GM18499 (cell line): ENCODE data around the gene MSH2.

Experiments
- ATAC-seq: cut with Tn5 transposase; IDR thresholded peaks from one replicate; pipeline ENCODE4 v1.9.1; 2021; ENCODE audit warnings: moderate number of reproducible peaks; ENCODE audit not compliant: insufficient read depth, unreplicated experiment

Gene MSH2

DNA sequence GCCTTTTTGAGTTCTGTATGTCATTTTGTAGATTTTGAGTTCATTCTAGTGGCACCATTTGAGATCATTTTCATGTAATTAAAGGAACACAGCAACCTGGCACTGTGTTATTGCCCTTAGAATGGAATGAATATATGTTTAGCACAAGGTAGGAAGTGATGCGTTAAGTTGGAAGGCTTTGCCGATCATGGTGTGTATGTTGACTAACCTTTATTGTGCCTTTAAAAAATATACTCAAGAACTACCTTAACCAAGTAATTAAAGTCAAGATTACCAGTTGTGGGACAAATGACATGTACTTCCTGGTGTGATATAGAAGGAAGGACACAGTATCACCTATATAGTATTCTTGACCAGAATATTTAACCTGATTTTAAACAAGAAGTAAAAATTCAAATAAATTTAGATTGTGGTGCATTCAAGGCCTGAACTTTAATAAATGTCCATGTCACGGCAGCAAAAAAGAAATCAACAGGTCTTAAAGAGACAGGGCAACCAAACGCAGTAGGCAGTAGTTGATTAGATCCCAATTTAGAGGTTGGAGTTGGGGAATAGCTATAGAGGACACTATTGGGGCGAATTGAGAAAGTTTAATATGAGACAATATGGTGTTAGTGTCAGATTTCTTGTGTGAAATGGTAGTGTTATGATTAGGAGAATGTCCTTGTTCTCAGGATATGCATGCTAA lies 68.6 kb downstream of the MSH2 start:
- ATAC-seq = no peak

GRCh38 chr2:47479863-47480262 lies 76.9 kb downstream of the MSH2 start:
- no peak for ATAC-seq

DNA sequence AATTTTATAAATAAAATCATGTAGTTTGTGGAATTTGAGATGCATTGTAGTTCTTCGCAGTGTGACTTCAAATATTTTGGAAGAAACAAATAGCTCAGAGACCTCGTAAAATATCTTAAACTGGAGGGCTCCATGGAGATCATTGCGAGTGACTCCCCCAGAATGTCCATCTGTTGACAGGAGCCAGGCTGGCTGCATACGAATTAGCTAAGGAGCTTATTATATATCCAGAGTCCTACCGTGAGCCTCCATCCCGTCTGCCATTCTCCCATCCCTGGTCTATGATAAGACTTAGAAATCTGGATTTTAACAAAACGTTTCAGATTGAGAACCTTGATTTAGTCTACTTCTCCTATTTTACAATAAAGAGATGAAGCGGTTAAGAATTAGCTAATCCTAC lies 80.2 kb downstream of the MSH2 start:
- no peak for ATAC-seq

DNA sequence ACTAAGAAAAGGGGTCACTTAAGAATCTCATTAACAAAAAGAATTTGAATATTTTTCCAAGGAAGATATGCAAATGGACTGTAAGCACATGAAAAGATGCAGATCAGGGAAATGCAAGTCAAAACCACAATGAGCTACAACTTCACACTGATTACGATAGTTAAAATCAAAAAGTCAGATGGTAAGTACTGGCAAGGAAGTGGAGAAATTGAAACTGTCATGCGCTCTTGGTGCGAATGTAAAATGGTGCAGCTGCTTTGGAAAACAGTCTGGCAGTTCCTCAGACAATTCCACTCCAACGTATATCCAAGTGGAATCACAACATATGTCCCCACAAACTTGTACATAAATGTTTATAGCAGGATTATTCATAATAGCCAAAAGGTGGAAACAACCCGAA lies 81.4 kb downstream of the MSH2 start:
- no peak for ATAC-seq

GRCh38 chr2:47485177-47485576 lies 82.2 kb downstream of the MSH2 start:
- no peak for ATAC-seq

DNA sequence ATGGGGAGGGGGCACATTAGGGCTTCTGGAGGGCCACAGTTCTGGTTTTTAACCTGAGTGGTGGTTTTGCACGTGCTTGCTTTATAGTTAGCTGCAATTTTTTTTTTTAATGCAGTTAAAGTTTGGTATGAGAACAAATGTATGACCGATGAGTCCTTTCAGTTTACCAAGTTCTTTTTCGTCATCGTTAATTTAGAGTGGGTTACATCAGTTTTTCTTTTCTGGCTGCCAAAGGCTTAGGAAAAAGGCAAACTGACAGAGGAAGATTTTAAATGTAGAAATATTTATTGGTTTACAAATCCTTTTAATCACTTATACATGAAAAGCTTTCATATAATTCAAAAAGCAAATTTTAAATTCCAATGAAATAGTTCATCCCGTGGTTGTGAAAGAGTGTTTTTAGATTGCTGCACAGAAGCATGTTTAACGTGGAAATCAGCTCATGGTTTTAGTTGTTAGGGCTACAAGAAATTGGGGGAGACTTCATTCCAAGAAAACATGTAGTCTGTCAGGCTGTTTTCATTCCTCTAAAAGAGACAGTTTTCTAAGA lies 82.9 kb downstream of the MSH2 start:
- ATAC-seq = no peak

DNA sequence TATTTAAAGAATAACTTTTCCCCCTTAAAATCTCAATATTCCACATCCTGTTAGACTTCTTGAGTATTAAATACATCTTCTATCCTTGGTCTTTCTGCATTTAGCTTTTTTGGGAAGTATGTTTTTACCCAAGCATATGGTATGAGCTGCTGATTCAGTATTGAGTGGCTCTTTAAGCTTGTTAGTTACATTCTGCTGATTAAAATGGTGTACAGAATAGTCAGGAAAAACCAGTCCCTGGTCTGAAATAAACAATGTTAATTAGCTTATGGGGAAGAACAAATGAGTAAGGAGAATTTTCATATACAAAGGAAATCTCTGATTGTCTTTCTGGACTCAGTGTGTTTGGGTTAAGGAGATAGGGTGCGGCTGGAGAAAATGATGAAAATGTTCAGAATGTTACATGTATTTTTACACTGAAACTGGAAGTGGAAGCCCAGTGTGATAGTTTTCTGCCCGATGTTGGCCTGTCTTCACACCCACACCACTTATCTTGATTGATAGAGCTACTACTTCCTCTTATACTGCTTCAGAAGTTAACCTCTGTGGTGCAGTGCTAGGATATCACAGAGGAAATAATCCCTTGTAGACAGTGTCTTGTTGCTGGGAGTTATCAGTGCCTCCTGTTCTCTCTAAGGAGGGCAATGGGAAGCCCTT lies 84.0 kb downstream of the MSH2 start:
- peak; percentile 82 for ATAC-seq

GRCh38 chr2:47487498-47487875 lies 84.5 kb downstream of the MSH2 start:
- no peak for ATAC-seq

DNA sequence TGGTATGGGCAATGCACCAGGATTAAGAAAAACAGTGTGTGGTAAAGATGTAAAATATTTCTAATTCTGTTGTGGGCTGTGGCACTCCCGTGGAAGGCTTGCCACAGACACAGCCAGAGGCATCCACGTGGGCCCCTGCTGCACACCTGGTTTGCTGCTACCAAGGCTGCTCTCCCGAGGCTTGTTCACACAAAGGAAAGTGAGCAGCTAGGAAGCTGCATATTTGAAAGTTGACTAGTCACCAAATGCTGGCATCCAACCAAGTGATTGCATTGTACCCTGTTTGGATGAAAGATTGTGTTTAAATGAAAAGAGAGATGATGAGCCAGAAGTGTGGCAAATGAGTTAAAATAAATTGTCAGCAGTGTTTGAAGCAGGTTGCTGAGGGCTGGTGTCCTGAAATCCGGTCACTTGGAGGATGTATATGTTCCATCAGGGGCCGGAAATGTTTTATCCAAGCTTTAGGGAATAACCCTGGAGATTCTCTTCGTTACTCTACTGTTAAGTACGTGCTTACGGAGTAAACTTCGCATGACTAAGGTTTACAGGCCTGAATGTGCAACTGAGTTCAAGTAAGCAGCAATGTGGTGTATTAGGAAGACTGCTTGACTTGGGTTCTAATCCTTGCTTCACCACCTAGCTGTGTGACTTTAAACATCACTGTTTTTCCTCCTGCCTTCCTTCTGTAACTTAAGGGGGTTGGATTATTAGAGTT lies 86.1 kb downstream of the MSH2 start:
- no peak for ATAC-seq

- no peak for ATAC-seq
Measured at GRCh38 chr2:47490406-47490805, 87.5 kb downstream of the MSH2 start.

- no peak for ATAC-seq
Measured at GRCh38 chr2:47493317-47494035, 90.5 kb downstream of the MSH2 start.

DNA sequence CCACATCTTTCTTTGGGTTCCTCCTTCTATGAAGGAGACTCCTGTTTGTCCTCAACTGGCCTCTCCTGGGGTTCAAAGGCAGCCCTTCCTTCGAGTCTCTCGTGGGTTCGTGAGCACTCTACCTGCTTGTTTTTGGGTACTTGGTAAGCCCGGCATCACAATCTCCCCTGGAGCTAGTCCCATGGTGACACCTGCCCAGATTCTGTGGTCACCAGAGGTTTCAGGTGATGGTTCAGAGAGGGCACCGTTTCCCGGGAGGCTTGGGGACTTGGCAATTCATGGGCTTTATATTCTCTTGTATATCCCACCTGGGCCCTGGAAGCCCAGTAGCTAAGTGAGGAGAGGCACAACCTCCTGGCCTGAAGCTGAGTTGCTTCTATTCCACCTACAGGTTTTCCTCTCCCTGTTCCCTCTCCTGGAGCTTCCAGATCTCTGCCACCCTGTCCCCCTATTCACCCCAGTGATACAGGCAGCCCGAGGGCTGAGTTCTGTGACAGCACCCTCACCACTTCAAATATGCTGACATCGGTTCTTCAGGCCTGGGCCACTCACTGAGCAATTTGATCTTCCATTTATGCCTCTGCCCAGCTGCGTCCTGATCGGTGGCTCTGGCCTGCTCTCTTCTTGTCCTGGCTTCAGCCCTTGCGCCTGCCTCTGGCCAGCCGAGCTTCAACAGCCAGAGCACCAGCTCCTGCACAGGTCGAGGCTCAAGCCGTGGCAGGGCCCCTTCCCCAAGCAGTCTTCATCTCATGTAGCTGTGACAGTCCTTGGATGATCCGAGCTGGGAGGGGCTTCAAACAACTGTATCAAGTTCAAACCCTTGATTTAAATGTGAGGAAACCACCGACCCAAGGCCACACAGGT lies 91.5 kb downstream of the MSH2 start:
- ATAC-seq = no peak

- ATAC-seq = no peak
Measured at GRCh38 chr2:47497843-47498460, 95.0 kb downstream of the MSH2 start.

- no peak for ATAC-seq
Measured at GRCh38 chr2:47499093-47499492, 96.1 kb downstream of the MSH2 start.

- no peak for ATAC-seq
Measured at GRCh38 chr2:47499621-47500309, 96.8 kb downstream of the MSH2 start.

GRCh38 chr2:47501374-47502200 lies 98.6 kb downstream of the MSH2 start:
- no peak for ATAC-seq

DNA sequence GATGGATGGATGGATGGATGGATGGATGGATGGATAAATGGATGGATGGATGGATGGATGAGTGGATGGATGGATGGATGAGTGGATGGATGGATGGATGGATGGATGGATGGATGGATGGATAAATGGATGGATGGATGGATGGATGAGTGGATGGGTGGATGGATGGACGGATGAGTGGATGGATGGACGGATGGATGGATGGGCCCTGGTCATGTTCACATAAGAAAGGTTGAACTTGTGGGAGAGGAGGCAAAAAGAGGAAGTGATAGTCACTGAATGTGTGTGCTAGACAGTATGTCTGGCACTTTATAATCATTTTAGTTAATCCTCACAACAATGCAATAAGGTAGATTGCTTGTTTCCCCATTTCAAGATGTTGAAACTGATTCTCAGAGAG lies 99.5 kb downstream of the MSH2 start:
- peak; percentile 73 for ATAC-seq

DNA sequence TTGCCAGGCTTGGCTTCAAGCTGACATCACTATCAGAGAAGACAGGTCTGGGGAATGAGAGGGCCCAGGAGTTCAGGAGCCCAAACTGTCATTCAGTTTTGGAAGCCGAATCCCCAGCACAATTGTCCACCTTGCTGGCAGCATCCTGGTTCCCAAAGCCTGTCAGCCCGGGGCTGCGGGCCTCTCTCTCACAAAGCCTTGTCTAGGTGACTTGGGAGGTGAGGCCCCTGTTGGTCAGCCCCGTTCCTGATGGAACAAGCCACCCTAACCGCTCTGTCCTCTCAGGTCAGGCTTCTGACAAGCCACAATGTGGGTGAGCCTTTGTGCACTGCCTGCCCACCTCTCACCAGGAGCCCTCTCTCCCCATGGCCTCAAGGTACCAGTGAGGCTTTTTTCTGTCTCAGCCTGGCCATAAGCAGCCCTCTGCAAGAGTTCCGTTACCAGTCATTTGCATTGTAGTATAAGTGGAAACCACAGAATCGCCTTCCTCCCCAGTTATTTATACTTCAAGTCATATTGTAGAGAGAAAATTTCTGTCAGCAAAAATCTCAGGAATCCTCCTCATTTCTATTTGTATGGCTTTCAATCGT lies 100.6 kb downstream of the MSH2 start:
- ATAC-seq = no peak
